KMS-11 (cell line): ENCODE measurements around the gene MAPK7.

ENCODE experiments used
- H2AFZ ChIP-seq: fragments of 200-600 bp; sonication (generic); 2 replicates; pipeline ENCODE4 v1.6.1; 2016; ENCODE audit warnings: antibody characterized with exemption, mixed run types, low read depth
- H3K27ac ChIP-seq: fragments of 200-600 bp; sonication (generic); 2 replicates; pipeline ENCODE4 v1.6.1; 2016; ENCODE audit warnings: mild to moderate bottlenecking, mixed run types
- H3K27me3 ChIP-seq: fragments of 200-600 bp; sonication (generic); 2 replicates; pipeline ENCODE4 v1.6.1; 2017; ENCODE audit warnings: mild to moderate bottlenecking, low read depth, mixed run types, moderate library complexity; ENCODE audit not compliant: insufficient read depth
- H3K36me3 ChIP-seq: fragments of 200-600 bp; sonication (generic); 2 replicates; pipeline ENCODE4 v1.6.1; 2017; ENCODE audit warnings: mild to moderate bottlenecking, mixed run types; ENCODE audit not compliant: insufficient read depth
- H3K4me1 ChIP-seq: fragments of 200-600 bp; sonication (generic); 2 replicates; pipeline ENCODE4 v1.6.1; 2016; ENCODE audit warnings: mild to moderate bottlenecking, low read depth, mixed run types; ENCODE audit not compliant: poor library complexity, severe bottlenecking
- H3K4me2 ChIP-seq: fragments of 200-600 bp; sonication (generic); 2 replicates; pipeline ENCODE4 v1.7.0; 2016; ENCODE audit warnings: mild to moderate bottlenecking, mixed run types
- H3K4me3 ChIP-seq: fragments of 200-600 bp; sonication (generic); IDR thresholded peaks from 2 replicates; pipeline ENCODE4 v1.6.1; 2017; ENCODE audit warnings: low read depth, low read length, mixed read lengths; ENCODE audit not compliant: insufficient read depth
- H3K79me2 ChIP-seq: fragments of 200-600 bp; sonication (generic); 2 replicates; pipeline ENCODE4 v1.6.1; 2016; ENCODE audit warnings: low read depth, mixed run types; ENCODE audit not compliant: insufficient read depth
- H3K9ac ChIP-seq: fragments of 200-600 bp; sonication (generic); 2 replicates; pipeline ENCODE4 v1.6.1; 2016; ENCODE audit warnings: mild to moderate bottlenecking, mixed run types
- H4K20me1 ChIP-seq: fragments of 200-600 bp; sonication (generic); 2 replicates; pipeline ENCODE4 v1.6.1; 2016; ENCODE audit warnings: mild to moderate bottlenecking, mixed run types; ENCODE audit not compliant: insufficient read depth
- CTCF ChIP-seq: fragments of 200-600 bp; sonication (generic); conservative IDR thresholded peaks from 2 replicates; pipeline ENCODE4 v1.6.1; 2017; ENCODE audit warnings: low read depth, mild to moderate bottlenecking, antibody characterized with exemption, low read length, moderate library complexity, mixed read lengths

Gene MAPK7

GRCh38 chr17:19378416-19379360 lies at the start of gene MAPK7:
MAPK7 (plus strand) TSS chr17:19378498; CDS start chr17:19378901, 403 bp downstream.
- no peaks in the 10 kb centered on the region for H3K27me3 ChIP-seq
- H3K36me3 ChIP-seq: no peaks in the 10 kb centered on the region
- H2AFZ ChIP-seq: peak within 1 kb of the TSS; percentile 77
- H3K27ac ChIP-seq: peak within 1 kb of the TSS; percentile 72
- H3K79me2 ChIP-seq: no peaks in the 10 kb centered on the region
- peak within 1 kb of the TSS; percentile 86 for H3K4me2 ChIP-seq
- TF ChIP-seq CTCF: no peak
- no peaks in the 10 kb centered on the region for H4K20me1 ChIP-seq
- no peak within 1 kb of the TSS for H3K4me3 ChIP-seq
- H3K9ac ChIP-seq: peak within 1 kb of the TSS; percentile 62; the same call in 1 of the 2 replicates
- H3K4me1 ChIP-seq: peaks cover 8% of the 10 kb centered on the region

GRCh38 chr17:19329136-19329535 lies 49.2 kb upstream of the MAPK7 start:
- H3K79me2 ChIP-seq: no peaks in the 10 kb centered on the region
- no peak for TF ChIP-seq CTCF
- H2AFZ ChIP-seq: no peak overlapping the region
- H3K27me3 ChIP-seq: no peaks in the 10 kb centered on the region
- H3K36me3 ChIP-seq: no peaks in the 10 kb centered on the region
- no peak overlapping the region for H3K9ac ChIP-seq
- H3K27ac ChIP-seq: no peak overlapping the region
- no peak overlapping the region for H3K4me3 ChIP-seq
- H3K4me1 ChIP-seq: no peaks in the 10 kb centered on the region
- no peak overlapping the region for H3K4me2 ChIP-seq
- no peaks in the 10 kb centered on the region for H4K20me1 ChIP-seq

DNA sequence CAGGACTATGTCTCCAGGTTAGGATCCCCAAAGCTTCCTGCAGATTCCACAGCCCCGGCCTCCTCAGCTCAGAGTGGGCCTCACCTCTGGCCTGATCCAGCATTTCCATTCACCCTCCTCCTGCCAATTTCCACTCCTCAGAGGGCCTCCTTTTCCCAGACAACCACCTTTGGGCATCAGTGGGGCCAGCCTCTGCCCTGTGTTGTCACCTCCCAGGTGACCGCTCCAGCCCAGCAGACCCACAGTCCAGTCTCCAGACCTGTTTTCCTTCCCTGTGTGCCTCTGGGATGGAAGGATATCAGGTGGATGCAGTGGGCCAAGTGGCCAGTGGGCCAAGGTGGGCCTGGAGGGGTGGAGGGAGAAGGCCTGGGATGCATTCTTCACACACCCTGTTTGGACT lies 48.5 kb upstream of the MAPK7 start:
- Histone ChIP-seq H3K4me2 (no peak overlapping the region), H3K36me3 (no peaks in the 10 kb centered on the region), H3K4me1 (no peaks in the 10 kb centered on the region), H3K27ac (no peak overlapping the region), H3K4me3 (no peak overlapping the region), H2AFZ (no peak overlapping the region), H3K9ac (no peak overlapping the region), H3K79me2 (no peaks in the 10 kb centered on the region), H4K20me1 (no peaks in the 10 kb centered on the region), H3K27me3 (no peaks in the 10 kb centered on the region)
- no peak for TF ChIP-seq CTCF

DNA sequence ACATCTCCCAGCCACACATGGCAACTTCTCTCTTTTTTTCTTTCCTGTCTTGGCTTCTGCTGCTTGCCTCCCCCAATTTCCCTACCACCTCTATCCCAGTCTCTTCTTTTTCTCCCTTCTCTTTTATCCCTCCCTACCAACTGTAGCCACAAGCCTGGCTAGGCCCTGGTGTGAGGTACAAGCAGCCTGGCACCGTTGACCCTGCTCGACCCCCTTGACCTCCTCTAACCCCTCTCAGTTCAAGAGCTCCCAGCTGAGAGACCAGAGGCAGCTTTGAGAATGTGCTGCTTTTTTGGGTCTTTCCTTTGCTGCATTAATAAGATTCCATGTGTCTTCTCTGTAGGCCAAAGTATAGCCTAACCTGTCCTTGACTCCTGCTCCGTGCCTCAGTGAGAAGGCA lies 48.0 kb upstream of the MAPK7 start:
- Histone ChIP-seq H3K4me2 (no peak overlapping the region), H3K36me3 (no peaks in the 10 kb centered on the region), H3K27me3 (no peaks in the 10 kb centered on the region), H4K20me1 (no peaks in the 10 kb centered on the region), H3K9ac (no peak overlapping the region), H3K4me1 (no peaks in the 10 kb centered on the region), H3K27ac (no peak overlapping the region), H3K79me2 (no peaks in the 10 kb centered on the region), H3K4me3 (no peak overlapping the region), H2AFZ (no peak overlapping the region)
- no peak for TF ChIP-seq CTCF
